Subcutaneous adipose tissue (tissue), 4 donors: Measurements from ENCODE around the gene OSTM1. TPM values are rescaled to one million over a fixed set of nuclear protein-coding genes. Genes with fewer than 3 reads are reported as not detected.

Source experiments
- CTCF ChIP-seq: fragments of 450-650 bp; IDR thresholded peaks from one replicate; pipeline ENCODE4 v1.5.1; 2016; ENCODE audit warnings: low read depth, mild to moderate bottlenecking, control low read depth, antibody characterized with exemption, moderate library complexity
- total RNA-seq, 4 donors: library from RNA; depleted of rRNA; stranded (reverse); fragments of >200 nt; gene quantifications; one replicate each; pipeline ENCODE4 v1.1.0, GENCODE V29; 2016

The OSTM1 gene
- total RNA-seq, 4 donors from 2014 or later, result 46.1 to 101 (median 69.4) TPM

- TF ChIP-seq CTCF, result no peak
Measured at GRCh38 chr6:108118810-108119768, 44.5 kb upstream of the OSTM1 start.

GRCh38 chr6:108118359-108118724, 43.8 kb upstream of the OSTM1 start:
- no peak for TF ChIP-seq CTCF

- no peak for TF ChIP-seq CTCF
Measured at GRCh38 chr6:108117427-108118358, 43.2 kb upstream of the OSTM1 start.

GRCh38 chr6:108116546-108117426, 42.2 kb upstream of the OSTM1 start:
- TF ChIP-seq CTCF, result no peak

- no peak for TF ChIP-seq CTCF
Measured at GRCh38 chr6:108115598-108116058, 41.1 kb upstream of the OSTM1 start.

- TF ChIP-seq CTCF, result no peak
Measured at GRCh38 chr6:108114841-108115597, 40.5 kb upstream of the OSTM1 start.
